ENCODE measurements around the gene TMEM80.
"Not testable (repeated sequence)": the region's sequence is repeated elsewhere in the genome, so short reads cannot be mapped to it uniquely, and the experiment has no call there.

Gene TMEM80

DNA sequence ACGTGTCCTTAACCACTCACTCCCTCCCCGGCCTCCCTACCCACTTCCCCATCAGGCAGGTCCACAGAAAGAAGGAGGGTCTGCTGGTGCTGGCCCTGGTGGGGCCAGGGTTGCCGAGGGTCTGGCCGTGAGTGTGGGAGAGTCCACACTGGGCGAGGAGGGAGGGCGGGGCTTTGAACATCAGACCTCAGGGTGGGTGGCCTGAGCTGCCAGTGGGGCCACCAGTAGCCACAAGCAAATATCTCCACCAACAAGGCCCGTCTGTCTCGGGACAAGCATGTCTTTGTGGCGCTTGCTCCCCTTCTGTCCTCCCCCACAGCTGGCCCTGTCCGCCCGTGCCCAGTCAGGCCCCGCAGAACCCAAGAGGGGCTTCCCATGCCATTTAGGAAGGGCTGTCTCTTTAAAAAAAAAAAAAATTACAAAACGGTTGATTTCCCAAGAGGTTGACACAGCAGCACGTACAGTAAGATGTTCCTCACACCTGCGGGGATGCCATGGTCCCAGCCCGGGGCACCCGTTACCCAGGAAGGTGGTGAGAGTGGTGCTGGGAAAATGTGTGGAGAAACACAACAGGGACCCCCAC lies 34.0 kb downstream of the TMEM80 start:
- in situ Hi-C loops (cut with MboI; ENCODE audit: low pct_unique_long_range_greater_than_20kb, low sequenced_read_pairs, unreplicated experiment), result no loop called here
- TF ChIP-seq, protein P1, sequence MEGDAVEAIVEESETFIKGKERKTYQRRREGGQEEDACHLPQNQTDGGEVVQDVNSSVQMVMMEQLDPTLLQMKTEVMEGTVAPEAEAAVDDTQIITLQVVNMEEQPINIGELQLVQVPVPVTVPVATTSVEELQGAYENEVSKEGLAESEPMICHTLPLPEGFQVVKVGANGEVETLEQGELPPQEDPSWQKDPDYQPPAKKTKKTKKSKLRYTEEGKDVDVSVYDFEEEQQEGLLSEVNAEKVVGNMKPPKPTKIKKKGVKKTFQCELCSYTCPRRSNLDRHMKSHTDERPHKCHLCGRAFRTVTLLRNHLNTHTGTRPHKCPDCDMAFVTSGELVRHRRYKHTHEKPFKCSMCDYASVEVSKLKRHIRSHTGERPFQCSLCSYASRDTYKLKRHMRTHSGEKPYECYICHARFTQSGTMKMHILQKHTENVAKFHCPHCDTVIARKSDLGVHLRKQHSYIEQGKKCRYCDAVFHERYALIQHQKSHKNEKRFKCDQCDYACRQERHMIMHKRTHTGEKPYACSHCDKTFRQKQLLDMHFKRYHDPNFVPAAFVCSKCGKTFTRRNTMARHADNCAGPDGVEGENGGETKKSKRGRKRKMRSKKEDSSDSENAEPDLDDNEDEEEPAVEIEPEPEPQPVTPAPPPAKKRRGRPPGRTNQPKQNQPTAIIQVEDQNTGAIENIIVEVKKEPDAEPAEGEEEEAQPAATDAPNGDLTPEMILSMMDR (IDR thresholded peaks at IDR 0.05; ENCODE audit: extremely low read depth, insufficient read depth, missing control alignments), result no peak

DNA sequence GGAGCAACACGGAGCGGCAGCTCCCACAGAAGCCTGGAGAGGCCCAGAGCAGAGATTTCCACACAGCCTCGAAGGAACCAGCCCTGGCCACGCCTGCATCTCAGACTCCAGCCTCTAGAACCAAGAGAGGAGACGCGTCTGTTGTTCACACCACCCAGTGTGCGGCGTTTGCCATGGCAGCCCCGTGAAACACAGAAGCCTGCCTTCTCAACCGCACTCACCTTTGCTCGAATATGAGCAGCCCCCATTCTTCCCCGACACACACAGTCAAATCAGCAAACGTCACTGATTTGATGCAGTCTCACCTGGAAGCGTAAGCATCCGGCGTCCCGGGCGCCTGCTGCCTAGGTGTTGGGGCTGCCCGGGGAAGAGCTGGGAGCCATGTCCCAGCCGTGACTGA lies 37.5 kb downstream of the TMEM80 start:
- no peak for DNase-seq (ENCODE audit: low spot score)
- TF ChIP-seq, protein P1 (IDR thresholded peaks at IDR 0.05; ENCODE audit: extremely low read depth, insufficient read depth, missing control alignments), result no peak
- in situ Hi-C loops (cut with MboI; ENCODE audit: low pct_unique_long_range_greater_than_20kb, low sequenced_read_pairs, unreplicated experiment), result no loop called here

More for the DNA sequence above, 34.0 kb downstream of the TMEM80 start:
- no peak for DNase-seq (ENCODE audit: low spot score)

GRCh38 chr11:734541-734940 lies 38.9 kb downstream of the TMEM80 start:
- in situ Hi-C loops (cut with MboI; ENCODE audit: low pct_unique_long_range_greater_than_20kb, low sequenced_read_pairs, unreplicated experiment), result not testable (repeated sequence)

DNA sequence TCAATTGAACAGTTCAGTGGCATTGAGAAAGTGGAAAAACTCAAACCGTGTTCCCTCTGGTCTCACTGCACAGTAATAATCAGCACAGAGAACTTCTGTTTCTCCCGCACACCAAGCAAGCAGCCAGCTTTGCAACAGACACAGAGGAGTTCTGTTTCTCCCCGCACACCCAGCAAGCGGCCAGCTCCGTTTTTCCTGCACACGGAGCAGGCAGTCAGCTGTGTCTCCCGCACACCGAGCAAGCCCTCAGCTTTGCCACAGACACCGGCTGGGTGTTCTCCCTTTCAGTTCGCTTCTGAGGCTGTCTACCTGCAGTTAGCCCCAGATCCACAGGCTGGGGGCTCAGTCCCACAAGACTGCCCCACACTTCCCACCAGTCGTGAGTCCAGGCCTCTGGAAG lies 41.8 kb downstream of the TMEM80 start:
- DNase-seq (ENCODE audit: low spot score), result no peak
- in situ Hi-C loops (cut with MboI; ENCODE audit: low pct_unique_long_range_greater_than_20kb, low sequenced_read_pairs, unreplicated experiment), result no loop called here

More at GRCh38 chr11:734541-734940, 38.9 kb downstream of the TMEM80 start:
- not testable (repeated sequence) for DNase-seq (ENCODE audit: low spot score)

DNA sequence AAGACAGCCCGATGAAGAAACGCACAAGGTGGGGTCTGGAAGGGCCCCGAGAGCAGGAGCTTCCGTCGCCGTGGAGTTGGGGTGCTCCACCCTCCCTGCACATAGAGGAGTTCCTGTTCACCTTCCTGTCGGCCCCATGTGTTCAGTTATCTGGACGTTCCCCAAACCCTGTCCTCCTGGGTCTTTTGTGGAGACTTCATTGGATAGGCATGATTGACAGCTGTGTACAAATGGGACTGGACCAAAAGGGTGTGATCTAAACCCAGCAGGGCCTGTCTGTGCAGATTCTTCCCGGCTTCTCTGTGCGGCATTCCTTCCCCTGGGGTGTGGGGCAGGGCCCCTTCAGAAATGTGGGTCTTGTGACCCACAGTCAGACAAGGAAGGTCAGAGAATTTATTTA lies 42.3 kb downstream of the TMEM80 start:
- DNase-seq (ENCODE audit: low spot score); in situ Hi-C loops (cut with MboI; ENCODE audit: low pct_unique_long_range_greater_than_20kb, low sequenced_read_pairs, unreplicated experiment): not testable (repeated sequence)

More for the DNA sequence above, 41.8 kb downstream of the TMEM80 start:
- TF ChIP-seq, protein P1 (IDR thresholded peaks at IDR 0.05; ENCODE audit: extremely low read depth, insufficient read depth, missing control alignments), result no peak

DNA sequence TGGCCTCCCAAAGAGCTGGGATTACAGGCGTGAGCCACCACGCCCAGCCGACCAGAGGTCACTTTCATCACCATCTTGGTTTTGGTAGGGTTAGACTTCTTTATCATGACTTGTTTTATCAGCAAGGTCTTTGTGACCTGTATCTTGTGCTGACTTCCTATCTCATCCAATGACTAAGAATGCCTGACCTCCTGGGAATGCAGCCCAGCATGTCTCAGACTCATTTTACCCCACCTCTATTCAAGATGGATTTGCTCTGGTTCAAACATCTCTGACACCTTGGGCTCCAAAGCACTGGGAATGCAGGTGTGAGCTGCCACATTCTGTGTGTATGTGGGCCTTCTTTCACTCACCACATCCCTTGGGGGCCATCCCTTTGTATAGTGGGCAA lies 46.5 kb downstream of the TMEM80 start:
- in situ Hi-C loops (cut with MboI; ENCODE audit: low pct_unique_long_range_greater_than_20kb, low sequenced_read_pairs, unreplicated experiment), result no loop called here
- TF ChIP-seq, protein P1 (IDR thresholded peaks at IDR 0.05; ENCODE audit: extremely low read depth, insufficient read depth, missing control alignments), result no peak
- no peak for DNase-seq (ENCODE audit: low spot score)

GRCh38 chr11:742571-743201 lies 47.1 kb downstream of the TMEM80 start:
- TF ChIP-seq, protein P1 (IDR thresholded peaks at IDR 0.05; ENCODE audit: extremely low read depth, insufficient read depth, missing control alignments), result no peak
- no peak for DNase-seq (ENCODE audit: low spot score)
- in situ Hi-C loops (cut with MboI; ENCODE audit: low pct_unique_long_range_greater_than_20kb, low sequenced_read_pairs, unreplicated experiment), result no loop called here
